Measurements from ENCODE around the gene GUCY2D.
"Not testable (repeated sequence)": the region's sequence is repeated elsewhere in the genome, so short reads cannot be mapped to it uniquely, and the experiment has no call there.

The GUCY2D gene

DNA sequence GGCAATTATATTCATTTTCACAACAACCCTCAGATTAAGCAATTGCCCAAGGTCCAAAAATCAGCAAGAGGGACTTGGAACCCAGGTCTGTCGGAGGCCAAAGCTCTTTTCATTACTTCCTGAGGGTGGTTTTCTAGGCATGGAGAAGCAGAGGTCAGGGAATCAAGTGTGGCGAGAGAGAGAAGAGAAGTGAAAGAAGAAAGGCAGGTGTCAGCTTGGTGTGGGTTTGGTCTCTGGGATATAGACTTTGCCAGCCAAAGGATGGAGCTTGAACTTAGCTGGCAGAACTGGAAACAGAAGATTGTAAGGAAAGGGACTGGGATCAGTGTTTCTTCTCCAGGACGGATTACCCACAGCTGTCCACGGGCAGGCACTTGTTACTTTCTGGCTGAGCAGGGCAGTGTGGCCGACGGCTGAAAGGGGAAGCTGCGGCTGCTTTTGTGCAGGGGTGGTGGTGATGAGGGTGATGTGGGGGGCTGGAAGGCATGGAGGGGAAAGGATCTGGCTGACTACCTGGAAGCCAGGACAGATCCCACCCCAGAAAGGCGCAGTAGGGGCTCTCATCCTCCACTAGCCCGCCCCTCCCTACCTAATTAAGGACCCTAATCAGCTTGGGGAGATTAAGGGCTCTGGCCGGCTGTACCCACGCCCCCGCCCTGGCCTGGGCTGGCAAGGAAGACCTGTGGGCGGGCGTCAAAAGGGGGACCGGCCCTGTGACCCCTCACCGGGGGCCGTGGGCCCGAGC is at the start of gene GUCY2D:
TSS of gene GUCY2D (plus strand) at position 640 of the 745 bp plus-strand sequence. CDS start 433 bp downstream, outside the sequence.
- H3K4me3 ChIP-seq (ENCODE audit: control insufficient read depth, low read depth, low read length): no peak within 1 kb of the TSS
- no peak for DNase-seq (ENCODE audit: low read depth)
- TF ChIP-seq CTCF (conservative IDR thresholded peaks at IDR 0.05; ENCODE audit: control insufficient read depth, insufficient read depth, low read depth, low read length): no peak

DNA sequence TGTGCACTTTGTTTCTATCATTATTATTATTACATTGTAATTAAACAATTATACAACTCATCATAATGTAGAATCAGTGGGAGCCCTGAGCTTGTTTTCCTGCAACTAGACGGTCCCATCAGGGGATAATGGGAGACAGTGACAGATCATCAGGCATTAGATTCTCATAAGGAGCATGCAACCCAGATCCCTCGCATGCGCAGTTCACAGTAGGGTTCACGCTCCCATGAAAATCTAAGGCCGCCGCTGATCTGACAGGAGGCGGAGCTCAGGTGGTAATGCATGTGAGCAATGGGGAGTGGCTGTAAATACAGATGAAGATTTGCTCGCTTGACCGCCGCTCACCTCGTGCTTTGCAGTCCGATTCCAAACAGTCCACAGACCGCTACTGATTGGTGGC is 49.1 kb upstream of the GUCY2D start:
- not testable (repeated sequence) for H3K4me3 ChIP-seq (ENCODE audit: control insufficient read depth, low read depth, low read length); DNase-seq (ENCODE audit: low read depth)

DNA sequence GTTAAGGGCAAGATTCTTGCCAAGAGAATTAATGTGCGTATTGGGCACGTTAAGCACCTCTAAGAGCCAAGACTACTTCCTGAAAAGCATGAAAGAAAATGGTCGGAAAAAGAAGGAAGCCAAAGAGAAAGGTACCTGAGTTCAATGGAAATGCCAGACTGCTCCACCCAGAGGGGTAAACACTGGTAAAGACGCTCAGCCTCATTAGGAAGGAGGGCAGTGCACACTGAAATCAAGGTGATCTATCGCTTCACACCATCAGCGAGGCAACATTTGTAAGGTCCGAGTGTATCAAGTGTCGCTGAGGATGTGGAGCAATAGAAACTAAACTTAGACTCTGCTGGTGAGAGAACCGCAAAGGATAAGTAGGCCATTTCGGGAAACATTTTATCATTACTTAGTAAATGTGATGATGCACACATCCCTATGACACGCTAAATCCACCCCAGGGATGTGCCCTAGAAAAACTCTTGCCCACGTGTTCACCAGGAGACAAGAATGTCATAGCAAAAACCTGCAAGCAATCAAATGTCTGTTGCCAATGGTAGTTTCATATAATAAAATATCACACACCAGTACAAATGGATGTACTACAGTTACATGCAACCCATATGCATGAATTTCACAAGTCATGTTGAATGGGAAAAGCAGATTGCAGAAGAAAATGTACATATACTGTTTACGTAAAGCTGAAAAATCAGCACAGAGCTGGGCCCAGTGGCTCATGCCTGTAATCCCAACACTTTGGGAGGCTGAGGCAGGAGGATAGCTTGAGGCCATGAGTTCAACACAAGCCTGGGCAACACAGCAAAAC is 46.8 kb upstream of the GUCY2D start:
- peak; percentile 54 for DNase-seq (ENCODE audit: low read depth)
- TF ChIP-seq CTCF (conservative IDR thresholded peaks at IDR 0.05; ENCODE audit: control insufficient read depth, insufficient read depth, low read depth, low read length): no peak
- H3K4me3 ChIP-seq (ENCODE audit: control insufficient read depth, low read depth, low read length): no peak overlapping the region

- H3K4me3 ChIP-seq (ENCODE audit: control insufficient read depth, low read depth, low read length): no peak overlapping the region
- TF ChIP-seq CTCF (conservative IDR thresholded peaks at IDR 0.05; ENCODE audit: control insufficient read depth, insufficient read depth, low read depth, low read length): no peak
- peak; percentile 45 for DNase-seq (ENCODE audit: low read depth)
Measured at GRCh38 chr17:7956228-7956965, 46.0 kb upstream of the GUCY2D start.

DNA sequence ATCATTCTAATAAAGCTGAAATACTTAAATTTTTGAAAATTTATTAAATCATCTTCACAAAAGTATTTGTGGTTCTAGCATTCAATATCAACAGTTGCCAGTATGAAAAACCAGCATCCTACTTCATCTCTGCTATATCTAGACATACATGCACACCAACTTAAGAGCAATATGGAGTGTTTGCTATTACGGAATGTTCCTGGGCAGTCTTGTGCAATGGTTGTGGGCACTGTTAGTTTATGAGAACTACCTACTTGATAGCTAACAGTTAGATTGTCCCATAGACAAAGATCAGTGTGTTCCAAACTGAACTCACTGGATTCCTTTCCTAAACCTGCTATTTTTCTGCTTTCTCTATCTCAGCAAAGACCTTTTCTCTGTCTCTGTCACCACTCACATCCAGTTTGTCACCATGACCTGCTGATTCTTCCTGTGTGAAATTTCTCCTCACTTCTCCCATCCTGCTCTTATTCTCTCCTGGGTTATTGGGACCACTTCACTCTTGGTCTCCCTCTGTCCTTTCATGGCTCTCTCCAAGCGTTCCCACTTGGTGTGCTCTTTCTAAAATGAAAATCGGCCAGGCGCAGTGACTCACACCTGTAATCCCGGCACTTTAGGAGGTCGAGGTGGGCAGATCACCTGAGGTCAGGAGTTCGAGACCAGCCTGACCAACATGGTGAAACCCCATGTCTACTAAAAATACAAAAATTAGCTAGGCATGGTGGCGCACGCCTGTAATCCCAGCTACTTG is 42.7 kb upstream of the GUCY2D start:
- TF ChIP-seq CTCF (conservative IDR thresholded peaks at IDR 0.05; ENCODE audit: control insufficient read depth, insufficient read depth, low read depth, low read length): no peak
- no peak overlapping the region for H3K4me3 ChIP-seq (ENCODE audit: control insufficient read depth, low read depth, low read length)
- DNase-seq (ENCODE audit: low read depth): peak; percentile 33

DNA sequence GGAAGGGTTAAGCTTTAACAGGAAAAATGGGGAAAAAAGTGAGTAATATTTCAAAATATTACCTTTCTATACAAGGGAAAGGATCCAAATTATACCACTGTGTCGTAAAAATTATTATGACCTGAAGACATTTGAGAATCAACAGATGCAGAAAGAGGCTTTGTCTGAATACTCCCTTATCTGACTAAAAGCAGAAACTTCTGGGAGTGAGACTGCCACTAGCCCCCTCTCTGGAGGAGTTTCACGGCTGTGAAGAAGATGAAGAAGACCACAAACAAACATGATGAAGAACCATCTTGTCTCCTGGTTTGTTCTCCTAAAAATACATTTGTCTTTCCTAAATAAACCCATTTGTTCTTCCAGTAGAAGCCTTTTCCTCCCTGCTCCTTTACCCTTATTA is 41.0 kb upstream of the GUCY2D start:
- TF ChIP-seq CTCF (conservative IDR thresholded peaks at IDR 0.05; ENCODE audit: control insufficient read depth, insufficient read depth, low read depth, low read length): no peak
- DNase-seq (ENCODE audit: low read depth): no peak
- no peak overlapping the region for H3K4me3 ChIP-seq (ENCODE audit: control insufficient read depth, low read depth, low read length)
